ENCODE results near the gene UTP18. TPM values are rescaled to one million over a fixed set of nuclear protein-coding genes. Genes with fewer than 3 reads are reported as not detected.

The UTP18 gene
- total RNA-seq, 1 experiment from 2014 or later = 107 TPM

GRCh38 chr17:51342257-51342656 lies 81.9 kb downstream of the UTP18 start:
- POLR2A ChIA-PET (ENCODE audit: low non-redundant PET) = interaction anchor here (0.6 kb wide), 1 partner anchor 99 kb away, joined by 3 read pairs; no protein-coding TSS in a partner anchor

GRCh38 chr17:51344532-51344931 lies 84.2 kb downstream of the UTP18 start:
- DNase-seq (ENCODE audit: low spot score) = no peak
- intact Hi-C loops (cut with micrococcal nuclease; ENCODE audit: unreplicated experiment) = no loop called here
- BruUV-seq (replicated peaks) = no TSS peak

More at GRCh38 chr17:51342257-51342656, 81.9 kb downstream of the UTP18 start:
- Histone ChIP-seq H3K36me3 (ENCODE audit: insufficient read depth, low read length, poor library complexity, severe bottlenecking) (no peaks in the 10 kb centered on the region), H3K27me3 (replicated peaks; ENCODE audit: insufficient read depth, low read depth, low read length, poor library complexity) (peaks cover 6% of the 10 kb centered on the region), H3K27ac (ENCODE audit: low read depth, low read length, poor library complexity, severe bottlenecking) (no peak overlapping the region), H3K9me3 (ENCODE audit: low read depth, low read length, poor library complexity, severe bottlenecking) (no peaks in the 10 kb centered on the region), H3K4me1 (ENCODE audit: insufficient read depth, low read length, poor library complexity, severe bottlenecking) (no peaks in the 10 kb centered on the region), H3K4me3 (ENCODE audit: low read depth, low read length, poor library complexity, severe bottlenecking) (no peak overlapping the region)
- DNase-seq (ENCODE audit: low spot score) = no peak
- intact Hi-C loops (cut with micrococcal nuclease; ENCODE audit: unreplicated experiment) = no loop called here
- BruUV-seq (replicated peaks) = no TSS peak
- TF ChIP-seq EZH2 (IDR thresholded peaks at IDR 0.05; ENCODE audit: borderline replicate concordance, low read depth, low read length, poor library complexity, severe bottlenecking) = no peak
- no peak for TF ChIP-seq CTCF (conservative IDR thresholded peaks at IDR 0.05; ENCODE audit: low read depth, low read length)
- CTCF ChIA-PET = no interaction called here

GRCh38 chr17:51346218-51346982 lies 86.1 kb downstream of the UTP18 start:
- DNase-seq (ENCODE audit: low spot score) = no peak
- BruUV-seq (replicated peaks) = no TSS peak
- Histone ChIP-seq H3K36me3 (ENCODE audit: insufficient read depth, low read length, poor library complexity, severe bottlenecking) (no peaks in the 10 kb centered on the region), H3K4me3 (ENCODE audit: low read depth, low read length, poor library complexity, severe bottlenecking) (no peak overlapping the region), H3K27me3 (replicated peaks; ENCODE audit: insufficient read depth, low read depth, low read length, poor library complexity) (peaks cover 35% of the 10 kb centered on the region), H3K9me3 (ENCODE audit: low read depth, low read length, poor library complexity, severe bottlenecking) (no peaks in the 10 kb centered on the region), H3K27ac (ENCODE audit: low read depth, low read length, poor library complexity, severe bottlenecking) (no peak overlapping the region), H3K4me1 (ENCODE audit: insufficient read depth, low read length, poor library complexity, severe bottlenecking) (no peaks in the 10 kb centered on the region)
- intact Hi-C loops (cut with micrococcal nuclease; ENCODE audit: unreplicated experiment) = no loop called here
- CTCF ChIA-PET = no interaction called here
- TF ChIP-seq CTCF (conservative IDR thresholded peaks at IDR 0.05; ENCODE audit: low read depth, low read length) (no peak), EZH2 (IDR thresholded peaks at IDR 0.05; ENCODE audit: borderline replicate concordance, low read depth, low read length, poor library complexity, severe bottlenecking) (no peak)
- POLR2A ChIA-PET (ENCODE audit: low non-redundant PET) = no interaction called here

More at GRCh38 chr17:51344532-51344931, 84.2 kb downstream of the UTP18 start:
- Histone ChIP-seq H3K36me3 (ENCODE audit: insufficient read depth, low read length, poor library complexity, severe bottlenecking) (no peaks in the 10 kb centered on the region), H3K27ac (ENCODE audit: low read depth, low read length, poor library complexity, severe bottlenecking) (no peak overlapping the region), H3K27me3 (replicated peaks; ENCODE audit: insufficient read depth, low read depth, low read length, poor library complexity) (peaks cover 18% of the 10 kb centered on the region), H3K9me3 (ENCODE audit: low read depth, low read length, poor library complexity, severe bottlenecking) (no peaks in the 10 kb centered on the region), H3K4me1 (ENCODE audit: insufficient read depth, low read length, poor library complexity, severe bottlenecking) (no peaks in the 10 kb centered on the region), H3K4me3 (ENCODE audit: low read depth, low read length, poor library complexity, severe bottlenecking) (no peak overlapping the region)
- TF ChIP-seq EZH2 (IDR thresholded peaks at IDR 0.05; ENCODE audit: borderline replicate concordance, low read depth, low read length, poor library complexity, severe bottlenecking) (no peak), CTCF (conservative IDR thresholded peaks at IDR 0.05; ENCODE audit: low read depth, low read length) (no peak)
- CTCF ChIA-PET = no interaction called here
- POLR2A ChIA-PET (ENCODE audit: low non-redundant PET) = no interaction called here

Other genes starting within 250 kb of the UTP18 start
- gene SPAG9, start 139.7 kb upstream of the UTP18 start, total RNA-seq (2021) = 82.0 and 84.9 TPM in 2 replicates
- 445 and 498 TPM in 2 replicates for gene NME1, start 107.0 kb upstream of the UTP18 start, total RNA-seq (2021)
- 776 and 780 TPM in 2 replicates for gene NME2, start 94.1 kb upstream of the UTP18 start, total RNA-seq (2021)
- gene MBTD1, start 497 bp upstream of the UTP18 start, total RNA-seq (2021) = 18.7 and 23.2 TPM in 2 replicates

Data from A673 (cell line).